ENCODE results near the gene KCNN3. TPM values are rescaled to one million over a fixed set of nuclear protein-coding genes. Genes with fewer than 3 reads are reported as not detected.

KCNN3 gene
- total and polyA plus RNA-seq, 2 of the 13 experiments (the other 11 are each of a cell fraction or from before 2014, with no cell fraction given) = not detected

DNA sequence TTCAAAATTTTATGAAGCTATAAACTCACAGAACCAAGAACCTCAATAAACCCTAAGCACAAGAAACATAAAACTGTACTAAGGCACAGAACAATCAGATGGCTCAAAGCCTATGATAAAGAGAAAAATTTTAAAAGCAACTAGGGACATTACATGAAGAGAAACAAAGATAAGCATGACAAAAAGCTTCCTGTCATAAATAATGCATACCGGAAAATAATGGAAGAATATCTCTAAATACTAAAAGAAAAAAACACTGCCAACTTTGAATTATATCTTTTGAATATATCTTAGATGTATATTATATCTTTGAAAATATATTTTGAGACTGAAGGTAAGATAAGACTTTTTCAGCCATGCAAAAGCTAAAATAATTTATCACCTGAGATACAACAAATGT lies 21.4 kb upstream of the KCNN3 start:
- FAIRE-seq (no peak), ATAC-seq (no peak)
- peaks cover 0 to 12% of the 10 kb centered on the region in 2 experiments; a peak in 1 of 5 replicates for H3K27me3 ChIP-seq (ENCODE audit: control insufficient read depth in 1 of 2, insufficient read depth in 2 of 2, low read length in 2 of 2)

More for the DNA sequence above, 21.4 kb upstream of the KCNN3 start:
- Histone ChIP-seq H3K4me1 (ENCODE audit: insufficient read depth, low read length) (peaks cover 3% of the 10 kb centered on the region), H3K36me3 (replicated peaks in 1 of 2; ENCODE audit: control insufficient read depth in 1 of 2, insufficient read depth in 2 of 2, low read length in 2 of 2) (no peaks in the 10 kb centered on the region), H3K4me2 (ENCODE audit: low read depth, low read length) (no peak overlapping the region), H4K20me1 (ENCODE audit: insufficient read depth, low read length) (no peaks in the 10 kb centered on the region), H3K9me3 (ENCODE audit: low read length) (no peaks in the 10 kb centered on the region), H3K4me3 (replicated peaks in 1 of 3; ENCODE audit: insufficient read depth in 1 of 3, low read depth in 2 of 3, low read length in 3 of 3) (no peak overlapping the region), H3K27ac (ENCODE audit: extremely low read length, insufficient read depth, low read length) (no peak overlapping the region), H3K9ac (ENCODE audit: insufficient read depth, low read depth, low read length) (no peak overlapping the region), H2AFZ (ENCODE audit: low read length) (no peak overlapping the region), H3K79me2 (ENCODE audit: insufficient read depth, low read length) (no peaks in the 10 kb centered on the region)
- intact Hi-C loops (cut with micrococcal nuclease; ENCODE audit: unreplicated experiment) = no loop called here
- no TSS peak for BruUV-seq (replicated peaks)
- POLR2A ChIA-PET = no interaction called here
- TF ChIP-seq RXRB (CRISPR knock-in tag; IDR thresholded peaks at IDR 0.05; ENCODE audit: borderline replicate concordance) = no peak
- TF ChIP-seq ARID2 (CRISPR knock-in tag; IDR thresholded peaks at IDR 0.05; ENCODE audit: borderline replicate concordance) = no peak
- TF ChIP-seq RELA (CRISPR knock-in tag; IDR thresholded peaks at IDR 0.05) = no peak
- no peak for TF ChIP-seq ZNF740 (CRISPR knock-in tag; IDR thresholded peaks at IDR 0.05)
- no peak for TF ChIP-seq ZNF550 (CRISPR knock-in tag; IDR thresholded peaks at IDR 0.05; ENCODE audit: borderline replicate concordance)
- TF ChIP-seq, protein P1, sequence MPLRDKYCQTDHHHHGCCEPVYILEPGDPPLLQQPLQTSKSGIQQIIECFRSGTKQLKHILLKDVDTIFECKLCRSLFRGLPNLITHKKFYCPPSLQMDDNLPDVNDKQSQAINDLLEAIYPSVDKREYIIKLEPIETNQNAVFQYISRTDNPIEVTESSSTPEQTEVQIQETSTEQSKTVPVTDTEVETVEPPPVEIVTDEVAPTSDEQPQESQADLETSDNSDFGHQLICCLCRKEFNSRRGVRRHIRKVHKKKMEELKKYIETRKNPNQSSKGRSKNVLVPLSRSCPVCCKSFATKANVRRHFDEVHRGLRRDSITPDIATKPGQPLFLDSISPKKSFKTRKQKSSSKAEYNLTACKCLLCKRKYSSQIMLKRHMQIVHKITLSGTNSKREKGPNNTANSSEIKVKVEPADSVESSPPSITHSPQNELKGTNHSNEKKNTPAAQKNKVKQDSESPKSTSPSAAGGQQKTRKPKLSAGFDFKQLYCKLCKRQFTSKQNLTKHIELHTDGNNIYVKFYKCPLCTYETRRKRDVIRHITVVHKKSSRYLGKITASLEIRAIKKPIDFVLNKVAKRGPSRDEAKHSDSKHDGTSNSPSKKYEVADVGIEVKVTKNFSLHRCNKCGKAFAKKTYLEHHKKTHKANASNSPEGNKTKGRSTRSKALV (CRISPR knock-in tag; IDR thresholded peaks at IDR 0.05) = no peak
- TF ChIP-seq, protein P2, sequence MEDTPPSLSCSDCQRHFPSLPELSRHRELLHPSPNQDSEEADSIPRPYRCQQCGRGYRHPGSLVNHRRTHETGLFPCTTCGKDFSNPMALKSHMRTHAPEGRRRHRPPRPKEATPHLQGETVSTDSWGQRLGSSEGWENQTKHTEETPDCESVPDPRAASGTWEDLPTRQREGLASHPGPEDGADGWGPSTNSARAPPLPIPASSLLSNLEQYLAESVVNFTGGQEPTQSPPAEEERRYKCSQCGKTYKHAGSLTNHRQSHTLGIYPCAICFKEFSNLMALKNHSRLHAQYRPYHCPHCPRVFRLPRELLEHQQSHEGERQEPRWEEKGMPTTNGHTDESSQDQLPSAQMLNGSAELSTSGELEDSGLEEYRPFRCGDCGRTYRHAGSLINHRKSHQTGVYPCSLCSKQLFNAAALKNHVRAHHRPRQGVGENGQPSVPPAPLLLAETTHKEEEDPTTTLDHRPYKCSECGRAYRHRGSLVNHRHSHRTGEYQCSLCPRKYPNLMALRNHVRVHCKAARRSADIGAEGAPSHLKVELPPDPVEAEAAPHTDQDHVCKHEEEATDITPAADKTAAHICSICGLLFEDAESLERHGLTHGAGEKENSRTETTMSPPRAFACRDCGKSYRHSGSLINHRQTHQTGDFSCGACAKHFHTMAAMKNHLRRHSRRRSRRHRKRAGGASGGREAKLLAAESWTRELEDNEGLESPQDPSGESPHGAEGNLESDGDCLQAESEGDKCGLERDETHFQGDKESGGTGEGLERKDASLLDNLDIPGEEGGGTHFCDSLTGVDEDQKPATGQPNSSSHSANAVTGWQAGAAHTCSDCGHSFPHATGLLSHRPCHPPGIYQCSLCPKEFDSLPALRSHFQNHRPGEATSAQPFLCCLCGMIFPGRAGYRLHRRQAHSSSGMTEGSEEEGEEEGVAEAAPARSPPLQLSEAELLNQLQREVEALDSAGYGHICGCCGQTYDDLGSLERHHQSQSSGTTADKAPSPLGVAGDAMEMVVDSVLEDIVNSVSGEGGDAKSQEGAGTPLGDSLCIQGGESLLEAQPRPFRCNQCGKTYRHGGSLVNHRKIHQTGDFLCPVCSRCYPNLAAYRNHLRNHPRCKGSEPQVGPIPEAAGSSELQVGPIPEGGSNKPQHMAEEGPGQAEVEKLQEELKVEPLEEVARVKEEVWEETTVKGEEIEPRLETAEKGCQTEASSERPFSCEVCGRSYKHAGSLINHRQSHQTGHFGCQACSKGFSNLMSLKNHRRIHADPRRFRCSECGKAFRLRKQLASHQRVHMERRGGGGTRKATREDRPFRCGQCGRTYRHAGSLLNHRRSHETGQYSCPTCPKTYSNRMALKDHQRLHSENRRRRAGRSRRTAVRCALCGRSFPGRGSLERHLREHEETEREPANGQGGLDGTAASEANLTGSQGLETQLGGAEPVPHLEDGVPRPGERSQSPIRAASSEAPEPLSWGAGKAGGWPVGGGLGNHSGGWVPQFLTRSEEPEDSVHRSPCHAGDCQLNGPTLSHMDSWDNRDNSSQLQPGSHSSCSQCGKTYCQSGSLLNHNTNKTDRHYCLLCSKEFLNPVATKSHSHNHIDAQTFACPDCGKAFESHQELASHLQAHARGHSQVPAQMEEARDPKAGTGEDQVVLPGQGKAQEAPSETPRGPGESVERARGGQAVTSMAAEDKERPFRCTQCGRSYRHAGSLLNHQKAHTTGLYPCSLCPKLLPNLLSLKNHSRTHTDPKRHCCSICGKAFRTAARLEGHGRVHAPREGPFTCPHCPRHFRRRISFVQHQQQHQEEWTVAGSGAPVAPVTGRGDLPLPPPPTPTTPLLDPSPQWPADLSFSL (CRISPR knock-in tag; IDR thresholded peaks at IDR 0.05) = no peak
- no peak for TF ChIP-seq PTBP1 (IDR thresholded peaks at IDR 0.05; ENCODE audit: low read depth, low read length, poor library complexity, severe bottlenecking)
- no peak for TF ChIP-seq TEAD2 (CRISPR knock-in tag; IDR thresholded peaks at IDR 0.05)
- DNase-seq (ENCODE audit: low spot score) = no peak
- 28% methylated on average over 1 of the region's 1 CpG for WGBS (ENCODE audit: low lambda C conversion rate)
- CTCF ChIA-PET (ENCODE audit: low intra/inter-chr PET ratio, low total read pairs) = no interaction called here
- in situ Hi-C loops (cut with HindIII; ENCODE audit: extremely low pct_ligation_motif_present, low pct_unique_long_range_greater_than_20kb) = no loop called here

All from HepG2 (cell line).